Placental epithelial cell (primary cell): ENCODE results near the gene SLC7A6OS. TPM values are rescaled to one million over a fixed set of nuclear protein-coding genes. Genes with fewer than 3 reads are reported as not detected.

Experiments used
- small RNA-seq: library from RNA; depleted of rRNA; stranded (forward); fragments of <200 nt; gene quantifications from one replicate; pipeline ENCODE3, GENCODE V24; 2012
- total RNA-seq: library from RNA; depleted of rRNA; stranded (reverse); fragments of >200 nt; gene quantifications from 2 replicates; pipeline ENCODE4 v1.2.3, GENCODE V29; 2012

SLC7A6OS gene
- total RNA-seq: 12.0 and 13.7 TPM in 2 replicates

DNA sequence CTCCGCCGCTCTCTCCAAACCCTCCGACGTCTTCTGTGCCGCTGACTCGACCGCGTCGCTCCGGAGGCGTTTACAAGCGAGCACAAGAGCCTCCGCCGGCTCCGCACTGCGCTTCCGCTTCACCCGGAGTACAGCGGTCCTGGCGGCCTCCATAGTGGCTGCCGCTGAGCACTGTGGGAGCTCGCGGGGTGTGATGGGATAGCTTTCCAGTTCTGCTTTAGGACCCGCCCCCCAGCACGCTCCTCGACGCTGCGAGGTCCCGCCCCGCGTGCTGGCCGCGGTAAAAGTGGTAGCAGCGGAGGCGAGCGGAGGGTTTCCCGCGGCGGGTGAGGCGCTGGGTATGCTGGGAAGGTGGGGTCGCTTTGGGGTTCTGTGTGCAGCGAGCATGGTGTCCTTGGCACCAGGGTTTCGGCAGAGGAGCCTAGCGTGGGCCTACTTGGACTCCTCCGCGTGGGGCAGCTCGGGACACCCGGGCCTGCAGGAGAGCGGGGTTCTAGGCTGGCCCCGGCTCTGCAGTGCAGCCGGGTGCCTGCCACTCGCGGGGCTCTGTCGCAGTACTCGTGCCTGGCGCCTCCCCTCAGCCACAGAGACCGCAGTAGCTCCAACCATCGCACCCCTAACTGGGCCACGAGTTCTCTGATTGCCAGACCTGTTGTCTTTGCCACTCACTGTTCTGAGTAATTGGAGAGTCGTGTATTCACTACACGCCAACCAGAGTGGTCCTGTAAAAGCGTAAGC lies at the start of gene SLC7A6OS, which contains the start of gene PRMT7:
Gene SLC7A6OS, minus strand, starts transcription at position 173 of the 738 bp plus-strand sequence. Its CDS starts 20 bp downstream, at position 153.
Gene PRMT7, plus strand, starts transcription at position 246 of the 738 bp plus-strand sequence. CDS start 4,961 bp downstream, outside the sequence.

DNA sequence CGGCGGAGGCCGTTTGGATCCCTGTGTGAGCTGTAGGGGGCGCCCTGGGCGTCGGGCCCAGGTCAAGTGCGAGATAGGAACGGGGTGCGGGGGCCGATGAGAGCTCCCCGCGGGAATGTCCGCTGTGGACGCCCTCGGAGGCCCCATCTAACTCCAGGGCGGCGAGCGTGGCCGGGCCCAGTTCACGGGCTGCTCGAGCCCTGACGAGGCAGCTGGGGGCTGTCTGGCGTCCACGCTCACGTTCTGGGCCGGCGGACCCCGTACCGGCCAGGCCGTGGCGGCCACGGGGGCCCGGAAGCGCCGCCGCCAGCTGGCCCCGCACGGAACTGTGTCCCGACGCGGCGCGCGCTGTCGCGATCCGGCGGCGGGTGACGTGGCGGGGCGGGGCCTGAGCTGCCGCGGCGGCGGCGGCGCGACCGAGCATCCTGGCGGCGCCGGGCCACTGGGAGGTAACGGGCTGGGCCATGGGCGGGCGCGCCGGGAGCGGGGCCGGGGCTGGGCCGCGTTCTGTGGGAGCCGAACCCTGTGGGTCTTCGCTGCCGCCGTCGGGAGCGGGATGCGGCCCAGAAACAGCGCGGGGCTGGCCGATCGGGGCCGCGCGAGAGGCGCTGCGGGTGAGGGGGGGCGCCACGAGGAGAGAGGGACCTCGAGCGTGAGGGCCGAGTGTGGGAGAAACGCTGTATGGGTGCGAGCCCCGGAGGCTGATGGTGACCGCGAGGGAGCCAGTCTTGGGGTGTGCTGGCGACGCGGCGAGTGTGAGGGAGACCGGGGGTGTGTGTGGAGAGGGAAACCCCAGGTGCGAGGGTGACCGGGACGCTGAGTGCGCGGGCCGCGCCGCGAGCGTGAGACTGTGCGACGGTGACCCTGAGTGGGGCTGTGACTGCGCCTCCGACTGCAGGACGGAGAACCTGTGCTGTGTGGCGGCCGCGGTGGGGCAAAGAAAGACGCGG lies 46.3 kb downstream of the SLC7A6OS start, which contains the start of gene SLC7A6:
Gene SLC7A6, plus strand, starts transcription at position 399 of the 950 bp plus-strand sequence. CDS start 10,201 bp downstream, outside the sequence.

Small RNAs within 50 kb of the gene (small RNA-seq; reads per million reads assigned to genes)
- gene RNU4-30P (0.09 reads per million), gene RNU6-1262P (not detected)

Other genes with a start within 250 kb of the SLC7A6OS start
- gene NFATC3, start 225.6 kb downstream of the SLC7A6OS start, total RNA-seq: 31.8 and 37.1 TPM in 2 replicates
- 5.9 and 8.8 TPM in 2 replicates for gene ESRP2, start 74.8 kb downstream of the SLC7A6OS start, total RNA-seq
- 7.9 and 16.8 TPM in 2 replicates for gene PLA2G15, start 65.6 kb downstream of the SLC7A6OS start, total RNA-seq
- 16.1 and 44.9 TPM in 2 replicates for gene SLC7A6, start 46.4 kb downstream of the SLC7A6OS start, total RNA-seq
- gene PRMT7, start 73 bp upstream of the SLC7A6OS start, total RNA-seq: 34.3 and 39.3 TPM in 2 replicates
- gene SMPD3, start 137.6 kb upstream of the SLC7A6OS start, total RNA-seq: 0.43 TPM in 1 of 2 replicates, not detected in the other
- 20.0 and 29.0 TPM in 2 replicates for gene ZFP90, start 228.3 kb upstream of the SLC7A6OS start, total RNA-seq